Activated T-helper 9 cell treated with anti-CD3 and anti-CD28 coated beads, Interleukin-2, amount 50 U/mL, for 16 hours (primary cell): ENCODE results near the gene CCDC112.

ENCODE experiments used
- DNase-seq: peaks from one replicate; pipeline ENCODE4 v3.0.0-alpha.2; 2020; ENCODE audit warnings: low read depth

CCDC112 gene

DNA sequence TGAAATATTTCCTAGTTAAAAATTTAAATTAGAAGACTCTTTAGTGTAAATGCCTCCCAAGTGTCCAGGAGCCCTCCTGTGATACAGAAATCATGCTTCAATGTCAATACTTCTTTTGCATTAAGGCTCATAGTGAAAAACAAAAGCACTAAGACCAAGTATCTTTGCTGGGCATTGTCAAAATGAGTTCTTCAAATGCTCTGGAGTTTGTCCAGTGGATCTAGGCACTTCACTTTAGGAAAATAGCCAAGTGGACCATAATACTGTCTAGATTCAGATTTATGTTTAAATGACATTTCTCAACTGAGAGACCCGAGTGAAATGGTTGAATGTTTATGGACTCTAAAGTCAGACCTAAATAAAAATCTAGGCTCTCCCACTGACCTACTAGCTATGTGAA lies 21.3 kb upstream of the CCDC112 start:
- DNase-seq, result no peak

GRCh38 chr5:115317320-115317719 lies 20.9 kb upstream of the CCDC112 start:
- DNase-seq, result no peak

DNA sequence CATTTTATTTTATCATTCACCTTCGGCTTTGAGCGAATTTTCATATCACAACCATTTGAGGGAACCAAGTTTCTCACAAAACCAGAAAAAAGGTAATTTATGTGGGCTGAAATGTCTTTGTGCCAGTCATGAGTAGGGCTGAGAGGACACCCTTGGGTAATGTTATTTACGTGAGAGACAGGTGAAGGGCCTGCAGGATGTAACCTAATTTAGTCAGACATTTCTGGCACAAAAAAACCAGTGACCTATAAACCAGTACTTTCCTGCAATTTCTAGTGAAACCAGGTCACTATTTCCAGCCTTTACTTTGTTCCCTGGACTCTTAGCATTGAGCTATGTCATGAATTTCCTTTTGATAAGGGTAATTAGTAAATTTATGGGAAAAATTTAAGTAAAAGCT lies 17.2 kb upstream of the CCDC112 start:
- no peak for DNase-seq

- no peak for DNase-seq
Observed at GRCh38 chr5:115313052-115313451, 16.6 kb upstream of the CCDC112 start.

DNA sequence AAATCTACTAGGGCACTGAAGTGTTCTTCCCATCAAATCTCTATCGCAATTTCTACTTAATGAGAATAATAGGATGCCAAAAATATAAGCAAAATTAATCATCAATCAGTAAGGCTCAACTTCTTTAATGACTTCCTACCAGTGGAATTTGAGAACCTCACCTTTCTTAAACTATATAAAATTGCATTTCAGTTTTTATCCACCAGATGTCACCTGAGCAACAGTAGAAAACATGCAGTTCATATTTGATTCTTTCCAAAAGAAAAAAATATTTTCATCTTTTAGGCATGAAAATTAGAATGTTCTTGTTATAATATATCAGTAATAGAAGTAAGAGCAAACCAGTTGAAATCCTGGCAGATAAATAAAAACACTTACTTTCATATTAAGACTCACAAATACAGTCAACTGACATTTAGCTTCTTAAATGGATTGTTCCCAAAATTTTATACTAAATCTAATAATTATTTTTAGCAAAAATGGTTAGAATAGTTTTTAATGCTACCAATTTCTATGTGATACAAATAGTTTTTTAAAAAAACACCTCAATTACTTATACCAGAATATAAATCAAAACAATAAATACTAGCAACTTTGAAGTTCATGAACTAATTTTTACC lies 13.4 kb upstream of the CCDC112 start:
- no peak for DNase-seq

DNA sequence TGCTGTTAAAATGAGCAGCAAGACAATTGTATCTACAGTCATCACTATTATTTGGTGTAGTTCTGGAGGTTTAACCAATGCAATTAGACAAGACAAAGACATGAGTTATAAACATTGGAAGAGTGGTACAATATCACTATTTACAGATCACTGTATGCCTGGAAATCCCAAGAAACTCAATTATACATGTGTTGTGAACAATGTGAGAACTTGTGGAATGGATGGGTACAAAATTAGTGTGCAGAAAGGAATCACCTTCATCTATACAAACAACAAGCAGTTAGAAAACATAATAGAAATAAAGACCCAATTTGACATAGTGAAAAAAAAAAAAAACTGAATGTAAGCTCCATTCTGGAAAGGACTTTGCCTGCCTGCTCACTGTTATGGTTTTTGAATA lies 12.4 kb upstream of the CCDC112 start:
- DNase-seq, result no peak

DNA sequence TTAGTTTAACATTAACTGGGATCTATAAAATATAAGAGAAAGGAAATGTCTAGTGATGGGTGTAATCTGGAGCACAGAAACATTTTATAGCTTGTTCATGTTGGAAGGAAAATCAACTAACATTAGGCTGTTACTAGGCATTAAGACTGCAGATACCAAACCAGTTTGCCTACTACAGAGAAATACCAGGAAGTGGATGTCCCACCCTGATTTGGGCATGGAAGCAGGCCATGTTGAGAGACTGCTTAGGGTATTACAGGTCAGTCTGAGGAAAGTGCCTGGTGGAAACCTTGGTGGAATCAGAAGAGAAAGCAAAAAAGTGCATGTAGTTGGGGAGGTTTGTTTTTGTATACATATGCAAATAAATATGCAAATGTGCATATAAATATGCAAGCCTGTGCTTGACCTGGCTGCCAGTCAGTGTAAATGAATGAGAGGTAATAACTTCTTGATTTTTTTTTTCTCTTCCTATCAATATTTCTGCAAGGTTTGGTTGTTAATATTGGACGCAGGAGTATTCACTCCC lies 9.6 kb upstream of the CCDC112 start:
- no peak for DNase-seq

GRCh38 chr5:115304496-115304895 lies 8.0 kb upstream of the CCDC112 start:
- no peak for DNase-seq

- DNase-seq, result no peak
Observed at GRCh38 chr5:115298811-115299210, 2.4 kb upstream of the CCDC112 start.

- no peak for DNase-seq
Observed at GRCh38 chr5:115297031-115297430, 577 bp upstream of the CCDC112 start.

GRCh38 chr5:115295777-115296123 lies 704 bp downstream of the CCDC112 start:
- no peak for DNase-seq

GRCh38 chr5:115291397-115291796 lies 5.1 kb downstream of the CCDC112 start:
- no peak for DNase-seq

DNA sequence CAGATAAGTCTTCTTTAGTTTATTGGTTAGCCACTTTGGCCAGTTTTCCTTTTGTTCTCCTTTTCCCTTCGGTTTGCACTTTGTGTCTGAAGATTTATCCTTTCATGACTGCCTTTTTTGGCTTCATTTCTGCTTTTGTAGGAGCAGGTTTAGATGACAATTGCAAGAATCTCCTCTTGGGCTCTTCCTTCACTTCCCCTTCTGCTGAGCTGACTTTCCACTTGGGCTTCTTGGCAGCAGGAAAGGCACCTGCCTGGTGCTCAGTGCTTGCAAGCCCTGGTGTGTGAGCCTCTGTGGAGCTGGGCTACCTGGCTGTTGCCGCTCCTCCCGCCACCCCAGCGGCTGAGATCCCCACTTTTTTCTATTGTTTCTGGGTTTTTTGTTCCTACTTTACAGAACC lies 7.3 kb downstream of the CCDC112 start:
- DNase-seq, result no peak

GRCh38 chr5:115284021-115284420 lies 12.4 kb downstream of the CCDC112 start:
- DNase-seq, result no peak

GRCh38 chr5:115282131-115282530 lies 14.3 kb downstream of the CCDC112 start:
- no peak for DNase-seq

DNA sequence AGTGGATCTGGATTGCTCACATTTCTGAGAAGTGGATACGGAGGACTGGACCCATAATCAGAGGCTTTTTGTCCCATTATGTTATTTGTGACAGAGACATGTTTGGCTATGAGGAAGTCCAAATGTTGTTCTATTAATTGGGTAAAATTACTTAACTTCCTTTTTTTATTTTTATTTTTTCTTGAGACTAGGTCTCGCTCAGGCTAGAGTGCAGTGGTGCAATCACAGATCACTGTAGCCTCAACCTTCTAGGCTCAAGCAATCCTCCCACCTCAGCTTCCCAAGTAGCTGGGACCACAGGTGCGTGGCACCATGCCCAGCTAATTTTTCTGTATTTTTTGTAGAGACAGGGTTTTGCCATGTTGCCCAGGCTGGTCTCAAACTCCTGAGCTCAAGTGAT lies 21.9 kb downstream of the CCDC112 start:
- DNase-seq, result no peak

GRCh38 chr5:115272297-115272958 lies 24.0 kb downstream of the CCDC112 start:
- no peak for DNase-seq

GRCh38 chr5:115271295-115272050 lies 25.0 kb downstream of the CCDC112 start:
- DNase-seq, result no peak

- no peak for DNase-seq
Observed at GRCh38 chr5:115267617-115268016, 28.8 kb downstream of the CCDC112 start.

DNA sequence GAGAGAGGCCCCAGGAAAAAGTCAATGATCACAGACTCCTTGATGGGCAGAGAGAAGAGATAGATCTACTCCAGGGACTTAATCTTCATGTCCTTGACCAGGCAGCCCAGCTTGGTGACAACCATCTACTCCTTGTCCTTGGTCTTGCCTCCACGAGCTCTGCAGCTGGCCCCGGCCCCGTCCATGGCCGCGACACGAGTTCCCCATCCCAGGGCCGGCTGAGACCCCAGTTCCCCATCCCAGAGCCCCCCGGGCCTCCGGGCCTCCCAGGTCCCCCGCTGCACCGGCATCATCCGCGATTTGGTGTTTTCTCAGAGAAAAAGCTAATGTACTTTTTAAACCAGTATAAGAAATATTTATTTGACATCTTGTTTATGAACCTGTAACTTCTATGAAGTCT lies 31.2 kb downstream of the CCDC112 start:
- no peak for DNase-seq

- no peak for DNase-seq
Observed at GRCh38 chr5:115264786-115265185, 31.7 kb downstream of the CCDC112 start.

- DNase-seq, result no peak
Observed at GRCh38 chr5:115263078-115263380, 33.4 kb downstream of the CCDC112 start.

GRCh38 chr5:115262321-115263077 lies 34.0 kb downstream of the CCDC112 start, which contains the start of gene PGGT1B:
Gene PGGT1B (minus strand): TSS chr5:115262877. CDS start chr5:115262851, 26 bp downstream.
- DNase-seq, result peak; percentile 59
